Stimulated activated CD4-positive, alpha-beta T cell treated with anti-CD3 and anti-CD28 coated beads, Interleukin-4, amount 100 ng/mL, for 4 hours (primary cell): ENCODE results near the gene DNER.

Experiments used
- DNase-seq, 2 experiments: peaks; one replicate each; pipeline ENCODE4 v3.0.0-alpha.2; 2020

The DNER gene

GRCh38 chr2:229475778-229476177 lies 238.6 kb downstream of the DNER start:
- DNase-seq = no peak

GRCh38 chr2:229474125-229474524 lies 240.2 kb downstream of the DNER start:
- no peak for DNase-seq

DNA sequence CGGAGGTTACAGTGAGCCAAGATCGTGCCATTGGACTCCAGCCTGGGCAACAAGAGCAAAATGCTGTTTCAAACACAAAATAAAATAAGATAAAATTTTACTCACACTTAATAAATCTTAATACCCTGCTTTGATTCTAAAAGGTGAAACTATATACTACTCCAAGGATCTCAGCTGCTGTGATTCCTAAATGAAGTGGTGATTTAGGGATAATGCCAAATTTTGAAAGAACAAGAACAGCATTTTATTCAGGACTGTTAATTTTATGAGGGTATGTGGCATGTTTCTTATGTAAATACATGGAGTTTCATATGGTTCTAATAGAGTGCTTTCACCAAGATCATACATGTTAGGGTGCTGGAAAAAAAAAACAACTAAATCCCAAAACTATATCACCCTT lies 243.6 kb downstream of the DNER start:
- DNase-seq = no peak

DNA sequence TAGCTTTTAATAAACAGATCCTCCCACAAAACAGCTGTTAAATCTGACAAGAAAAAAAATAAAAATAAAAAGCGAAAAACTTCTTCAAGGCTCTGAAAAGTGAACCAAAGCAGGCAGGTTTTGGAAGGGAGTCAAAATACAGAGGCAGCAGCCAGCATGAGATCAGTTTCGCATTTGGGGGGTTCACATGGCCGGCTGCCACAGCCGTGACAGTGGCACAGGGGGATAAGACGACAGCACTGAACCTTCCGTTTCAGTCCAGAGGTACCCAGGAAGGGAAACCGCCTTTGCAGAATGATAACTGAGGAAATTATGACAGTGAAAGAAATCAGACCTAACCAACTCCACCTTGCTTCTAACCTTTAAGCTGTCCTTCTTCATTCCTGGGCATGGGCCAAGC lies 246.6 kb downstream of the DNER start:
- DNase-seq = no peak

GRCh38 chr2:229463841-229464346 lies 250.5 kb downstream of the DNER start:
- DNase-seq = no peak

DNA sequence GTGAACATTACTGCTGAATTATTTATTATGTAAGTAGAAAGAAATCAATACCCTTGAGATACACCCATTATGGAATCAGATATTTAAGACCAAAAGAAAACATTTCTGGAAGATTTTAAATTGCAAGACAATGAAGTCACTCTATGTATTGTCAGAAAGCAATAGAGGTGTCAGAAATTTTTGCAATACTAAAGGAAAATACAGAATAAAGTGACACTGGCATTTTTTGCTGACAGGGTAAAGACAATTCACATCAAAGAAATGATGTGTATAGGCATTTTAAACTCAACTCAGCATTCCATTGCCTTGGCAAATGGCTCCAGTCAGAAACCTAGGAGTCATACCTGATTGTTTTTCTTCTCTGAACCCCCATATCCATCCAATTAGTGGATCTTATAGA lies 252.2 kb downstream of the DNER start:
- no peak for DNase-seq

- DNase-seq = no peak
Measured at GRCh38 chr2:229456091-229456490, 258.3 kb downstream of the DNER start.

GRCh38 chr2:229454934-229455631 lies 259.3 kb downstream of the DNER start:
- DNase-seq = no peak

- no peak for DNase-seq
Measured at GRCh38 chr2:229453230-229453629, 261.1 kb downstream of the DNER start.

DNA sequence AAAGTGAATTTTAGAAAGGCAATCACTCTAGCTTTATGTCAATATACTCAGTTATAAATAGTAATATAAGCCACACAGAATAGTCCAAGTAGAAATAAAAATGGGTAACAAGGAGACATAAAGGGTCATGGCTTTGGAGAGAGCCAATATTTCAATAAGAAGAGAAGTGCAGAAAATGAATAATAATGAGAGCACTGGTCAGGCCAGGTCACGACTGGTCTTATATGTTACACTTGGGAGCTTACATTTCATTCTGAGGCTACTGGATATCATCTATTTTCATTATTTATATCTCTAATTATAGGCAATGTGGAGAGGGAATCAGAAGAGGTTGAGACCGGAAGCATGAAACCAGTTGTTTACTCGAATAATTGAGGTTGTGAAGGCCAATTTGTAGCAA lies 262.5 kb downstream of the DNER start:
- DNase-seq = no peak

GRCh38 chr2:229447227-229447626 lies 267.1 kb downstream of the DNER start:
- DNase-seq = no peak

- DNase-seq = no peak
Measured at GRCh38 chr2:229446350-229446749, 268.0 kb downstream of the DNER start.

GRCh38 chr2:229445501-229446211 lies 268.7 kb downstream of the DNER start:
- no peak for DNase-seq

- DNase-seq = no peak
Measured at GRCh38 chr2:229445019-229445418, 269.3 kb downstream of the DNER start.

- no peak for DNase-seq
Measured at GRCh38 chr2:229443546-229444268, 270.6 kb downstream of the DNER start.

GRCh38 chr2:229443141-229443540 lies 271.2 kb downstream of the DNER start:
- no peak for DNase-seq

DNA sequence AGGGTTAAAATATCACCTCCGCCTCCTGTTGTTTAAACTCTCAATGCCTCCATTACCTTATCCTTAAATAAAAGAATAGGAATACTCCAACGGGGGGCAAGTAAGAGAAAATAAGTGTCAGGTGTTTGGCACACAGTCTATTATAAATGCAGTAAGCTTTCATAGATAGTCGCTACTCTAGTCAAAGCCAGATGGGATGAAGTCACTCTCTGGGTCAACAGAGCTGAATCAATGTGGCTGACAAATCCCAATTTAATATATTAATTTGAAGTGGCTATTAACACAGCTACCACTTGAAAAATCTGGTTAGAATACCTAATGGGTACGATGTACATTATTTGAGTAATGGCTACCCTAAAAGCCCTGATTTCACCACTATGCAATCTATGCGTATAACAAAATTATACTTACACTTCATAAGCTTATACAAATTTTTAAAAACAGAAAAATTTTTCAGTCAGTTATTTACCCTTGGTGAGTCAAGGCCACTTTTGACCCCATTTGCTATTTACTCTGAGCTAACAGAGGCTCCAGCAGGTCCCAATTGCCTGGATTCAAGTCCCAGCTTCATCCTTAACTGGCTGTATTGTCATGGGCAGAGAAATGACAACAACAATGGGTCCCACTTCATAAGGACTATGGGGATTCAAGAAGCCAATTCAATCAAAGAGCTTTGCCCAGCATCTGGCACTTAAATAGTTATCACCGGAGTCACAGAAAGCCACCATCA lies 275.8 kb downstream of the DNER start:
- no peak for DNase-seq

GRCh38 chr2:229437467-229437866 lies 276.9 kb downstream of the DNER start:
- no peak for DNase-seq

DNA sequence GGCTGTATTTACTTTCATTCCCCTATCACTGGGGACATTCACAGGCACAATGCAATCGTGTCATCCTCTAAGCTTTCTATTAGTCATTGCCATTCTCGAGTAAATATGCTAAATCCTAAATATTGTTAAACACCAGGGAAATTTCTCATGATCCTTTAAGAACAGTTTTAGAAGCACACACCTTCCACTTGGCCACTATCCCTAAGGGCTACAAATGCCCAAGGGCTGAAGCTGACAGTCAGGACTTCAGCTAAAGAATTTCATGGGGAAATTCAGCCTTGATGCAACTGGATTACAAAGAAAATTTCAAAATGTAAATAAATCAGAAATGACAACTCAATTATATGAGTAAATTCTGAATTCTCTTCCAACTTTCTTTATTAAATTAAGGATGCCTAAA lies 280.2 kb downstream of the DNER start:
- DNase-seq = no peak

- DNase-seq = no peak
Measured at GRCh38 chr2:229433351-229433750, 281.0 kb downstream of the DNER start.

GRCh38 chr2:229431327-229431954 lies 282.9 kb downstream of the DNER start:
- no peak for DNase-seq

- DNase-seq = no peak
Measured at GRCh38 chr2:229429589-229429988, 284.8 kb downstream of the DNER start.

GRCh38 chr2:229426464-229426863 lies 287.9 kb downstream of the DNER start:
- DNase-seq = no peak
